Prostate gland (tissue), 2 donors: ENCODE results near the gene ACCS.

Experiments
- CTCF ChIP-seq, 4 experiments: fragments of 200-600 bp in 2 of 4; fragments of 450-650 bp in 2 of 4; sonication (generic) in 2 of 4; IDR thresholded peaks; 1 replicate in 3 of 4; 2 replicates in 1 of 4; pipeline ENCODE4 v1.5.1; 2016 to 2019; ENCODE audit warnings: antibody characterized with exemption in 4 of 4, mild to moderate bottlenecking in 2 of 4, moderate library complexity in 2 of 4
- POLR2A ChIP-seq: fragments of 450-650 bp; IDR thresholded peaks from one replicate; pipeline ENCODE4 v1.6.1; 2016; ENCODE audit warnings: antibody characterized with exemption, mild to moderate bottlenecking
- POLR2AphosphoS5 ChIP-seq: sonication (generic); formaldehyde crosslinking; IDR thresholded peaks from one replicate; pipeline ENCODE4 v1.6.1; 2017; ENCODE audit warnings: antibody characterized with exemption

GRCh38 chr11:44112091-44112821, 46.2 kb downstream of the ACCS start:
- TF ChIP-seq POLR2AphosphoS5 (no peak), CTCF (IDR thresholded peaks at IDR 0.05) (no peak), POLR2A (no peak)
